ENCODE data around the gene SPTBN1.

GRCh38 chr2:54519841-54520459, 63.8 kb downstream of the SPTBN1 start:
- TF ChIP-seq CTCF (IDR thresholded peaks at IDR 0.05) (no peak), POLR2A (IDR thresholded peaks at IDR 0.05) (no peak)
